Kidney epithelial cell (primary cell): ENCODE measurements around the gene UBE2K. TPM values are rescaled to one million over a fixed set of nuclear protein-coding genes. Genes with fewer than 3 reads are reported as not detected.
A peak's percentile ranks its signal among the peaks of the same experiment; 100 is the strongest.

Experiments
- DNase-seq: peaks from one replicate; pipeline ENCODE4 v3.0.0-alpha.2; 2010; ENCODE audit warnings: low read depth
- H3K27me3 ChIP-seq: 2 replicates; pipeline ENCODE4 v1.6.0; 2011; ENCODE audit warnings: low read length; ENCODE audit not compliant: control insufficient read depth, insufficient read depth
- H3K36me3 ChIP-seq: 2 replicates; pipeline ENCODE4 v1.5.1; 2011; ENCODE audit warnings: low read length; ENCODE audit not compliant: control insufficient read depth, insufficient read depth
- H3K4me3 ChIP-seq: 2 replicates; pipeline ENCODE4 v1.5.1; 2011; ENCODE audit warnings: low read depth, mild to moderate bottlenecking, control low read depth, low read length
- CTCF ChIP-seq: IDR thresholded peaks from 2 replicates; pipeline ENCODE4 v1.5.1; 2011; ENCODE audit warnings: mild to moderate bottlenecking, moderate library complexity, low read length, control low read depth, inconsistent platforms; ENCODE audit not compliant: insufficient read depth, poor library complexity, severe bottlenecking
- total RNA-seq: library from RNA; depleted of rRNA; stranded (reverse); fragments of >200 nt; gene quantifications from 2 replicates; pipeline ENCODE4 v1.2.3, GENCODE V29; 2015

The UBE2K gene
- total RNA-seq, 1 donor from 2014 or later: 24.9 TPM

GRCh38 chr4:39821951-39822350 is 124.0 kb downstream of the UBE2K start:
- DNase-seq: no peak
- Histone ChIP-seq H3K27me3 (no peaks in the 10 kb centered on the region), H3K36me3 (no peaks in the 10 kb centered on the region), H3K4me3 (no peak overlapping the region)
- no peak for TF ChIP-seq CTCF

GRCh38 chr4:39822662-39823061 is 124.7 kb downstream of the UBE2K start:
- Histone ChIP-seq H3K36me3 (no peaks in the 10 kb centered on the region), H3K4me3 (no peak overlapping the region), H3K27me3 (no peaks in the 10 kb centered on the region)
- DNase-seq: no peak
- TF ChIP-seq CTCF: no peak

GRCh38 chr4:39823191-39823590 is 125.3 kb downstream of the UBE2K start:
- no peak for DNase-seq
- H3K4me3 ChIP-seq: no peak overlapping the region
- no peaks in the 10 kb centered on the region for H3K27me3 ChIP-seq
- no peak for TF ChIP-seq CTCF
- H3K36me3 ChIP-seq: no peaks in the 10 kb centered on the region

GRCh38 chr4:39825090-39825489 is 127.2 kb downstream of the UBE2K start:
- TF ChIP-seq CTCF: no peak
- H3K36me3 ChIP-seq: no peaks in the 10 kb centered on the region
- no peaks in the 10 kb centered on the region for H3K27me3 ChIP-seq
- DNase-seq: peak; percentile 32
- no peak overlapping the region for H3K4me3 ChIP-seq

GRCh38 chr4:39825741-39826231 is 127.8 kb downstream of the UBE2K start:
- H3K27me3 ChIP-seq: no peaks in the 10 kb centered on the region
- H3K36me3 ChIP-seq: no peaks in the 10 kb centered on the region
- TF ChIP-seq CTCF: no peak
- no peak overlapping the region for H3K4me3 ChIP-seq
- DNase-seq: no peak

Other genes starting within 250 kb of the UBE2K start
- 5,053 and 6,223 TPM in 2 replicates for gene RPL9, start 239.2 kb upstream of the UBE2K start, total RNA-seq
- 15.4 and 18.1 TPM in 2 replicates for gene LIAS, start 239.1 kb upstream of the UBE2K start, total RNA-seq
- 58.7 and 124 TPM in 2 replicates for gene UGDH, start 170.7 kb upstream of the UBE2K start, total RNA-seq
- 29.6 and 58.4 TPM in 2 replicates for gene SMIM14, start 59.3 kb upstream of the UBE2K start, total RNA-seq